ENCODE results near the gene HTR4.

The HTR4 gene

GRCh38 chr5:148663509-148663908 lies 9.2 kb upstream of the HTR4 start:
- DNase-seq (ENCODE audit: low spot score), result no peak

- no peak for DNase-seq (ENCODE audit: low spot score)
These were observed 6.0 kb upstream of the HTR4 start for GRCh38 chr5:148660346-148660660.

GRCh38 chr5:148659641-148660345 lies 5.5 kb upstream of the HTR4 start:
- DNase-seq (ENCODE audit: low spot score), result no peak

GRCh38 chr5:148653291-148653835 lies 964 bp downstream of the HTR4 start:
- DNase-seq (ENCODE audit: low spot score), result no peak

GRCh38 chr5:148651528-148651927 lies 2.8 kb downstream of the HTR4 start:
- DNase-seq (ENCODE audit: low spot score), result no peak

- no peak for DNase-seq (ENCODE audit: low spot score)
These were observed 8.8 kb downstream of the HTR4 start for GRCh38 chr5:148645527-148645926.

GRCh38 chr5:148641735-148642134 lies 12.6 kb downstream of the HTR4 start:
- no peak for DNase-seq (ENCODE audit: low spot score)

- no peak for DNase-seq (ENCODE audit: low spot score)
These were observed 13.9 kb downstream of the HTR4 start for GRCh38 chr5:148640471-148640870.

- no peak for DNase-seq (ENCODE audit: low spot score)
These were observed 15.2 kb downstream of the HTR4 start for GRCh38 chr5:148639081-148639480.

- no peak for DNase-seq (ENCODE audit: low spot score)
These were observed 18.0 kb downstream of the HTR4 start for GRCh38 chr5:148636353-148636752.

GRCh38 chr5:148635321-148636083 lies 18.8 kb downstream of the HTR4 start:
- no peak for DNase-seq (ENCODE audit: low spot score)

- DNase-seq (ENCODE audit: low spot score), result no peak
These were observed 21.3 kb downstream of the HTR4 start for GRCh38 chr5:148633067-148633377.

- DNase-seq (ENCODE audit: low spot score), result no peak
These were observed 21.9 kb downstream of the HTR4 start for GRCh38 chr5:148632255-148633066.

GRCh38 chr5:148626986-148627385 lies 27.3 kb downstream of the HTR4 start:
- no peak for DNase-seq (ENCODE audit: low spot score)

GRCh38 chr5:148626081-148626613 lies 28.2 kb downstream of the HTR4 start:
- no peak for DNase-seq (ENCODE audit: low spot score)

- DNase-seq (ENCODE audit: low spot score), result no peak
These were observed 29.1 kb downstream of the HTR4 start for GRCh38 chr5:148625250-148625649.

- DNase-seq (ENCODE audit: low spot score), result peak; percentile 2
These were observed 30.6 kb downstream of the HTR4 start for GRCh38 chr5:148623741-148624140.

GRCh38 chr5:148623101-148623500 lies 31.2 kb downstream of the HTR4 start:
- no peak for DNase-seq (ENCODE audit: low spot score)

- no peak for DNase-seq (ENCODE audit: low spot score)
These were observed 33.6 kb downstream of the HTR4 start for GRCh38 chr5:148620696-148621095.

GRCh38 chr5:148620091-148620490 lies 34.2 kb downstream of the HTR4 start:
- no peak for DNase-seq (ENCODE audit: low spot score)

GRCh38 chr5:148619484-148619883 lies 34.8 kb downstream of the HTR4 start:
- no peak for DNase-seq (ENCODE audit: low spot score)

- no peak for DNase-seq (ENCODE audit: low spot score)
These were observed 38.6 kb downstream of the HTR4 start for GRCh38 chr5:148615644-148616275.
